OCI-LY7 (cell line): ENCODE measurements around the gene AGFG2. TPM values are rescaled to one million over a fixed set of nuclear protein-coding genes. Genes with fewer than 3 reads are reported as not detected.
A peak's percentile ranks its signal among the peaks of the same experiment; 100 is the strongest.
"Not testable (repeated sequence)": the region's sequence is repeated elsewhere in the genome, so short reads cannot be mapped to it uniquely, and the experiment has no call there.

Source experiments
- BruUV-seq: library from RNA; stranded (reverse); fragments of 400-500 nt; replicated peaks from 2 replicates; lab custom pipeline; 2021; lab: Mats Ljungman, UMichigan
- CTCF ChIA-PET: fragments of 300-600 bp; sonication (Branson Sonifier 250); formaldehyde crosslinking; loops from one replicate; lab custom pipeline; 2022; ENCODE audit warnings: antibody characterized with exemption; ENCODE audit not compliant: unreplicated experiment; lab: Charles Lee
- POLR2A ChIA-PET: fragments of 300-600 bp; sonication (Branson Sonifier 250); formaldehyde crosslinking; loops from one replicate; lab custom pipeline; 2022; ENCODE audit warnings: antibody characterized with exemption; lab: Charles Lee
- DNase-seq: peaks from one replicate; pipeline ENCODE4 v3.0.0-alpha.2; 2015; ENCODE audit warnings: low spot score
- H2AFZ ChIP-seq: fragments of 200-600 bp; sonication (generic), shearing (Covaris generic); 2 replicates; pipeline ENCODE4 v1.6.1; 2014; ENCODE audit warnings: mild to moderate bottlenecking, antibody characterized with exemption, low read length, moderate library complexity
- H3K27ac ChIP-seq: fragments of 200-600 bp; sonication (generic); 2 replicates; pipeline ENCODE4 v1.5.1; 2014; ENCODE audit warnings: mixed run types, low read depth, mild to moderate bottlenecking, moderate library complexity, low read length, inconsistent platforms; ENCODE audit not compliant: poor library complexity, severe bottlenecking
- H3K36me3 ChIP-seq: fragments of 200-600 bp; sonication (generic); 2 replicates; pipeline ENCODE4 v1.6.1; 2014; ENCODE audit warnings: mild to moderate bottlenecking, antibody characterized with exemption, low read length, moderate library complexity, mixed read lengths; ENCODE audit not compliant: insufficient read depth
- H3K4me1 ChIP-seq: fragments of 200-600 bp; sonication (generic); 2 replicates; pipeline ENCODE4 v1.5.1; 2014; ENCODE audit warnings: mild to moderate bottlenecking, low read length; ENCODE audit not compliant: insufficient read depth, poor library complexity, severe bottlenecking
- H3K4me2 ChIP-seq: fragments of 200-600 bp; sonication (generic); 2 replicates; pipeline ENCODE4 v1.6.1; 2014; ENCODE audit warnings: mild to moderate bottlenecking, low read length
- H3K4me3 ChIP-seq: fragments of 200-600 bp; sonication (generic); 2 replicates; pipeline ENCODE4 v1.5.1; 2014; ENCODE audit warnings: mild to moderate bottlenecking, low read depth, low read length; ENCODE audit not compliant: poor library complexity, severe bottlenecking
- H3K79me2 ChIP-seq: fragments of 200-600 bp; sonication (generic); 2 replicates; pipeline ENCODE4 v1.6.1; 2016; ENCODE audit warnings: low read depth, mild to moderate bottlenecking, low read length, moderate library complexity, mixed read lengths; ENCODE audit not compliant: insufficient read depth
- H3K9me2 ChIP-seq: fragments of 200-600 bp; sonication (generic); 2 replicates; pipeline ENCODE4 v1.6.1; 2016; ENCODE audit warnings: mild to moderate bottlenecking, low read length, mixed read lengths; ENCODE audit not compliant: insufficient read depth
- H3K9me3 ChIP-seq: fragments of 200-600 bp; sonication (generic); 2 replicates; pipeline ENCODE4 v1.6.1; 2014; ENCODE audit warnings: mild to moderate bottlenecking, mixed run types, low read length, mixed read lengths
- H4K20me1 ChIP-seq: fragments of 200-600 bp; sonication (generic); 2 replicates; pipeline ENCODE4 v1.6.1; 2014; ENCODE audit warnings: mild to moderate bottlenecking, antibody characterized with exemption, low read length, moderate library complexity, mixed read lengths; ENCODE audit not compliant: insufficient read depth
- CTCF ChIP-seq: fragments of 200-600 bp; sonication (generic); conservative IDR thresholded peaks from 2 replicates; pipeline ENCODE4 v1.5.1; 2014; ENCODE audit warnings: mild to moderate bottlenecking, antibody characterized with exemption, low read length, moderate library complexity, mixed read lengths
- EZH2phosphoT487 ChIP-seq: fragments of 200-600 bp; sonication (generic); IDR thresholded peaks from 2 replicates; pipeline ENCODE4 v1.6.1; 2018; ENCODE audit warnings: low read depth, borderline replicate concordance, mild to moderate bottlenecking, mixed run types, antibody characterized with exemption, low read length, moderate library complexity, mixed read lengths
- intact Hi-C: fragments of 100-400 bp; cut with micrococcal nuclease; formaldehyde crosslinking; loops from one replicate; pipeline ENCODE4 v1.10.0; 2022; ENCODE audit not compliant: unreplicated experiment
- total RNA-seq, 2 experiments: library from RNA; depleted of rRNA in 1 of 2; stranded (reverse); fragments of >200 nt in 1 of 2; shearing (Covaris generic) in 1 of 2; gene quantifications; 2 replicates each; pipeline ENCODE4 v1.2.3, GENCODE V29; 2014 to 2022

Gene AGFG2
- total RNA-seq, 2 experiments from 2014 or later: 11.5 to 15.2 TPM

DNA sequence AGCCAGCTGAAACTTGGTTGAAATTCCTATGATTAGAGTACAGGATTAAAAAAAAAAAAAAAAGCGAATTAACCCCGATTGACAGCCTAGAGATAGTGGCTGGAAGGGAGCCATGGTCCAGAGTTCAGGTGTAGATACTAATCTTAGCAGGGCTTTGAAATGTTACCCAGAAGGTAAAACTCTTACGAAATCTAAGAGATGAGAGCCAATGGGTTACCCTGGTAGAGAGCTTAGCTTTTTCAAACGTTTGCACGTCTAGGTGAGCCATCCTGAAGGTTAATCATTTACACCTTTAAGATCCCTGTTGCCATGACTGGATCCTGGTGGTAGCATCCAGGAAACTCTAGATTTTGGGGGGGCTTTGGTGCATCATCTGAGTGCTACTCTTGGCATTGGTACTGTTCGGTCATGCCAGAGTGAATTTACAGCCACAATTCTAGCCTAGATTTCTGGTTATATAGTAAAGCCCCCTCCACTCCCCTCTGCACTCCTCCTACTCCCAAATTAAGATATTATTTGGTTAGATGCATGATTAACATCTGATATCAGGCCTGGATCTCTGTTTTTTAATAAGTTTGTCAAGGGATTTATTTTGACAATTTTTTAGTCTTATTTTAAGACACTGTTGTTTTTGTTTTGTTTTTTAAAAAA, 1.2 kb downstream of the AGFG2 start:
- Histone ChIP-seq H3K79me2 (peaks cover 40% of the 10 kb centered on the region; the same call in 1 of the 2 replicates), H3K27ac (no peak overlapping the region), H2AFZ (no peak overlapping the region), H3K4me2 (peak overlapping the region; percentile 84), H3K4me3 (peak overlapping the region; percentile 75), H3K9me3 (no peaks in the 10 kb centered on the region), H3K9me2 (no peaks in the 10 kb centered on the region), H3K36me3 (no peaks in the 10 kb centered on the region), H4K20me1 (no peaks in the 10 kb centered on the region), H3K4me1 (peaks cover 55% of the 10 kb centered on the region)
- intact Hi-C loops: no loop called here
- CTCF ChIA-PET: no interaction called here
- no peak for DNase-seq
- BruUV-seq: no TSS peak
- POLR2A ChIA-PET: interaction anchor here (0.6 to 0.7 kb wide), 2 partner anchors 44 to 93 kb away, joined by 4 read pairs; no protein-coding TSS in a partner anchor
- TF ChIP-seq CTCF (no peak), EZH2phosphoT487 (no peak)

- intact Hi-C loops, H3K36me3 ChIP-seq, BruUV-seq, H3K27ac ChIP-seq, H3K4me3 ChIP-seq, H2AFZ ChIP-seq, CTCF ChIA-PET, H3K9me3 ChIP-seq, H4K20me1 ChIP-seq, H3K9me2 ChIP-seq, DNase-seq: not testable (repeated sequence)
- Histone ChIP-seq H3K4me1 (peaks cover 66% of the 10 kb centered on the region), H3K4me2 (peak overlapping the region; percentile 61; the same call in 1 of the 2 replicates), H3K79me2 (peaks cover 47% of the 10 kb centered on the region; the same call in 1 of the 2 replicates)
- POLR2A ChIA-PET: interaction anchor here (0.6 kb wide), 1 partner anchor 90 kb away, joined by 4 read pairs; no protein-coding TSS in a partner anchor
Observed at GRCh38 chr7:100541309-100541708, 2.3 kb downstream of the AGFG2 start.

- peaks cover under 1% of the 10 kb centered on the region; the same call in 1 of the 2 replicates for H3K36me3 ChIP-seq
- H4K20me1 ChIP-seq: no peaks in the 10 kb centered on the region
- BruUV-seq: no TSS peak
- no peaks in the 10 kb centered on the region for H3K9me3 ChIP-seq
- ChIA-PET CTCF (no interaction called here), POLR2A (interaction anchor here (0.7 to 2.0 kb wide), 2 partner anchors 27 to 41 kb away, joined by 3 to 9 read pairs; no protein-coding TSS in a partner anchor)
- H3K27ac ChIP-seq: peak overlapping the region; percentile 31
- H3K9me2 ChIP-seq: no peaks in the 10 kb centered on the region
- peak overlapping the region; percentile 65 for H3K4me2 ChIP-seq
- peaks cover 84% of the 10 kb centered on the region for H3K4me1 ChIP-seq
- peak overlapping the region; percentile 27 for H3K4me3 ChIP-seq
- H2AFZ ChIP-seq: no peak overlapping the region
- no peak for DNase-seq
- TF ChIP-seq EZH2phosphoT487: no peak
- no peak for TF ChIP-seq CTCF
- peaks cover 61% of the 10 kb centered on the region; the same call in 1 of the 2 replicates for H3K79me2 ChIP-seq
- intact Hi-C loops: no loop called here
Observed at GRCh38 chr7:100543586-100543985, 4.6 kb downstream of the AGFG2 start.
